ENCODE data around the gene NPC1L1. TPM values are rescaled to one million over a fixed set of nuclear protein-coding genes. Genes with fewer than 3 reads are reported as not detected.

The NPC1L1 gene
- total RNA-seq, 2 experiments from 2014 or later = not detected

DNA sequence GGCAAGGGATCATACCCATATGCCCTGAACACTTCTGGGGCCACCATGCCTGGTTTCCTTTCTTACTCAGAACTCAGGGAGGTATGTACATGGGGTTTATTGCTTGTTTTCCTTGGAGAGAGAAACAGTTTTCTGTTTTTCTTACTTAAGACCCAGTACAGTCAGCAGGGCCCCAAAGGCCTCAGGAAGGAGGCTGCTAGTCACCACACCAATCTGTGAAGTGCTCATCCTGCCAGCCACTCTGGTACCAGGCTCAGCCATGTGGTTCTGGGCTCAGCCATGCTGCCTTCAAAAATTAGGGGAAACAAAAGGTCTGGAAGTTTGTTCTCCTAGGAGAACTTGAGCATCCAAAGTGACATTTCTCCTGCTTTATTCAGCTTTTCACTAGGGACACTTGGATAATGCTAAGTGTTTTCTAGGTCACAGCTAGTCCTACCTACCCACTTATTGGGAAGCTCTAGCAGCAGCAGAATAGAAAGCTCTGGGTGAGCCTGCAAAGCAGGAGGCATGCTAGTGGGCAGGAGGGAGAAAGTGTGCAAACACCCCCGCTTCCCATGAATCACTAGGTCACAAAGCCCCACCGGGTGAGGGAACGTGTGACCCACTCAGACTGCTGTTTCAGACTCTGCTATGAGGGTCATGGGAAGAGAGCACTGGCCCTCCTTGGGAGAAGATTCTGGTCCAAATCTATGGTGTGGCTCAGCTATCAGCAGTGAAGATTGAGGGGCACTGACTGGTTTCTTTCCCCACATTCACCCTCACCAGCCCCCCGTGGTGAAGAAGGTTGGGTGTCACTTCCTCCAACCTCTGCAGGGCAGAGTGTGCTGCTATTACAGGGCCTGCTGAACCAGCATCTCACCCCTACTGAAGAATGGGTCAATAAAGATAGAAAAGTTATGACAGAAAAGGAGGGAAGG, 74.6 kb downstream of the NPC1L1 start:
- DNase-seq = no peak
- no peak overlapping the region for H3K4me3 Mint-ChIP-seq
- no peaks in the 10 kb centered on the region for H3K27me3 Mint-ChIP-seq
- H3K9me3 Mint-ChIP-seq = no peaks in the 10 kb centered on the region
- peak overlapping the region; percentile 52 for H3K27ac Mint-ChIP-seq
- H3K36me3 Mint-ChIP-seq = peaks cover 54% of the 10 kb centered on the region
- peaks cover 68% of the 10 kb centered on the region for H3K4me1 Mint-ChIP-seq

- Mint-ChIP-seq H3K4me3 (no peak overlapping the region), H3K27me3 (no peaks in the 10 kb centered on the region), H3K36me3 (peaks cover 62% of the 10 kb centered on the region), H3K9me3 (no peaks in the 10 kb centered on the region), H3K27ac (no peak overlapping the region), H3K4me1 (peaks cover 76% of the 10 kb centered on the region)
- no peak for DNase-seq
Measured at GRCh38 chr7:44465490-44465889, 75.6 kb downstream of the NPC1L1 start.

DNA sequence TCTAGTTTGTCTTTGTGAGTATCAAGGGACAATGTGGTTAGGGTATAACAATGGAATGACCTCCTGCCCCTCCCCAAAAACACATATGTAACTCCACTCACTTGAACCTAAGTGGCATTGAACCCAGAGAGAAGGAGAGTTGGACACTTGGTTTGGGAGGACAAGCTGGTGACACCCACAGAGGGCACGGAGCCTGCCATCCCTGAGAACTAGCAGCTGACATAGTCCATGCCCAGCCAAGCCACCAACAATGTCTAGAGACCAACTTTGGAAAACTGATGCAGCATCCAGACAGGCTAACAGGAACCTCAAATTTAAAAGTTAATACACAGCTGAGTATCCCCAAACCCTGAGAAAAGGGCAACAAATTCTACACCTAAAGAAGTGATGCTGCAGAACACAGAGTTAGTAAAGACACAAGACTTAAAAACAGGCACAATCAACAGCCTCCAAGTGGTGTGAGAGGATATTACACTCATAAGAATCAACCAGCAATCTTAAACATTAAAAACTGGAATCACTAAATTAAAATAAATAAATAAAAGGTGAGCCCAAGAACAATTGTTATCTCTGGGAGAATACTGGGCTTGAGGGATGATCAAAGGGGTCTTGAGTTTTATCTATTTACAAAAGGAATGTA, 77.8 kb downstream of the NPC1L1 start:
- peaks cover 64% of the 10 kb centered on the region for H3K36me3 Mint-ChIP-seq
- no peak overlapping the region for H3K4me3 Mint-ChIP-seq
- H3K9me3 Mint-ChIP-seq = no peaks in the 10 kb centered on the region
- DNase-seq = no peak
- H3K27ac Mint-ChIP-seq = no peak overlapping the region
- no peaks in the 10 kb centered on the region for H3K27me3 Mint-ChIP-seq
- H3K4me1 Mint-ChIP-seq = peaks cover 69% of the 10 kb centered on the region

Other genes with a start within 250 kb of the NPC1L1 start
- under 1 TPM; 0.62 to 0.97 TPM for gene CAMK2B, start 215.7 kb downstream of the NPC1L1 start, total RNA-seq
- gene NUDCD3, start 50.7 kb downstream of the NPC1L1 start, total RNA-seq = 10 to 100 TPM; 94.9 to 96.9 TPM
- 100 to 1,000 TPM; 142 to 154 TPM for gene DDX56, start 32.6 kb upstream of the NPC1L1 start, total RNA-seq
- gene TMED4, start 40.9 kb upstream of the NPC1L1 start, total RNA-seq = 10 to 100 TPM; 70.3 to 70.8 TPM
- gene OGDH, start 65.3 kb upstream of the NPC1L1 start, total RNA-seq = 10 to 100 TPM; 75.8 to 77.9 TPM
- 100 to 1,000 TPM; 116 to 122 TPM for gene ZMIZ2, start 207.5 kb upstream of the NPC1L1 start, total RNA-seq